ENCODE results near the gene KCNQ1.

KCNQ1 gene

DNA sequence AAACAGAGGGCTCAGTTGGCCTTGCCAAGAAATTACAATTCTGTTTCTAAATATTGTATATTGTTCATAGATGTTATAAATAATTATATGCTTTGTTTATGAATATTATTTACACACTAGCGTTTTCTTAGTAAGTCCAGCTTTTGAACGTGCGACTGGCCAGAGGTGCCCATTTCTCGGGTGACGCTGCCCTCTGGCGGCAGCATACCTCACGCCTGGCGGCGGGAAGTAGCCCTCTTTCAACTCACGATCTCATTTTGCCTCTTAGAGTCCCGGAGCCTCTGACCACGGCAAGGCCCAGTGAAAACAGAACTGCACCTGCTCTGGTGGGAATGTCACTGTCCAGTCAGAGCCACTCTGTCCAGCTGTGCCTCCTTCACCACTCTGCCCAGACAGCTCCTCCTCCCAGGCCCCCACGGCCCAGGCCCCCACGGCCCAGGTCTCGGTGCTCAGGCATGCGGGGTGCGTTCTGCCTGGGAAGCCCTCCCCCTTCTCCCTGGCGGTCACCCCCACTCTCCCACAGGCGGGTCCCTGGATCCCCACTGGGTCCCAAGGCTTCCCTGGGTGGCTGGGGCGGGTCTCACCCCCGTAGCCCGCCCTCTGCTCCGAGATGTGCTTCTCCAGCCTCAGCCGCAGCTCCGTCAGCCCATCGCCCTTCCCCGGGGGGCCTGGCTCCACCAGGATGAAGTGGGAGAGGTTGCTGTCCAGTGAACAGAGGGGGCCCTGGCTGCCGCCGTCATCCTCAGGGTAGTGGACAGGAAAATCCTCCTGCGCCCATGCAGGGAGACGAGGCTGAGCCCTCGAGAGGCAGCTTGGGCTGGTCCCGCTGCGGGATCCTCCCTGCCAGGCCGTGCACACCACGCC is 24.9 kb upstream of the KCNQ1 start:
- Mint-ChIP-seq H3K9me3 (no peaks in the 10 kb centered on the region), H3K27me3 (no peaks in the 10 kb centered on the region), H3K36me3 (no peaks in the 10 kb centered on the region), H3K4me1 (no peaks in the 10 kb centered on the region), H3K27ac (peak overlapping the region; percentile 35), H3K4me3 (no peak overlapping the region)

DNA sequence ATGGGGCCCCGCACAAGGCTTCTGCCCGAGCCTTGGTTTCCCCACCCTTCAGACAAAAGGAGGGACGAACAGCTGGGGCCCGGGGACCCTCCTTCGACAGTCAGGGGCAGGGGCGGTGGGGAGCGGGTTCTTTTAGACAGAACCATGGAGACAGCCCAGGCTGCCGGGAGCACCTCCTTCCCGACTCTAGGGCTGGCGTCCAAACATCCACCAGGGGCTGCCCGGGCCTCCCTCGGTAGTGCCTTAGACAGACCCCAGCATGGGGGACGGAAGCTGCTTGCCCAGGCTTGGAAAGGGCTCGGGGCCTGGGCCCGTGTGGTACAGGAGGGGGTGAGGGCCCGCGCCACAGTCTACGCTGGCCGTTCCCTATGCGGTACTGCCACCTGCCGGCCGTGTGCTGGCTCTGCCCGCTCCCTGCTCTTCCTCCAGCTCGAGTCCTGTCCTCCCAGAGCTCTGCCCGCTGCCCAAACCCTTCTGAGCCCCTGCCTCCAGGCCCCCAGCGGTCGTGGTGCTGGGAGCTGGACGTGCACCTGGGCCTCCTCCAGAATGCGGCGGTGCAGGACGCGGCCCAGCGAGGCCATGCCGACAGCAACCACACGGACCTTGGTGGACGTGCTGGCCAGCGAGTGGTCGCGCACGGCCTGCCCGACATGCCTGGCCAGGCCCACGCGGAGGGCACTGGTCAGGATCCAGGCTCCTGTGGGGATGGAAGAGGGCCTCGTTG is 24.1 kb upstream of the KCNQ1 start:
- H3K36me3 Mint-ChIP-seq: no peaks in the 10 kb centered on the region
- no peak overlapping the region for H3K27ac Mint-ChIP-seq
- H3K4me1 Mint-ChIP-seq: no peaks in the 10 kb centered on the region
- H3K4me3 Mint-ChIP-seq: no peak overlapping the region
- H3K9me3 Mint-ChIP-seq: no peaks in the 10 kb centered on the region
- H3K27me3 Mint-ChIP-seq: no peaks in the 10 kb centered on the region

DNA sequence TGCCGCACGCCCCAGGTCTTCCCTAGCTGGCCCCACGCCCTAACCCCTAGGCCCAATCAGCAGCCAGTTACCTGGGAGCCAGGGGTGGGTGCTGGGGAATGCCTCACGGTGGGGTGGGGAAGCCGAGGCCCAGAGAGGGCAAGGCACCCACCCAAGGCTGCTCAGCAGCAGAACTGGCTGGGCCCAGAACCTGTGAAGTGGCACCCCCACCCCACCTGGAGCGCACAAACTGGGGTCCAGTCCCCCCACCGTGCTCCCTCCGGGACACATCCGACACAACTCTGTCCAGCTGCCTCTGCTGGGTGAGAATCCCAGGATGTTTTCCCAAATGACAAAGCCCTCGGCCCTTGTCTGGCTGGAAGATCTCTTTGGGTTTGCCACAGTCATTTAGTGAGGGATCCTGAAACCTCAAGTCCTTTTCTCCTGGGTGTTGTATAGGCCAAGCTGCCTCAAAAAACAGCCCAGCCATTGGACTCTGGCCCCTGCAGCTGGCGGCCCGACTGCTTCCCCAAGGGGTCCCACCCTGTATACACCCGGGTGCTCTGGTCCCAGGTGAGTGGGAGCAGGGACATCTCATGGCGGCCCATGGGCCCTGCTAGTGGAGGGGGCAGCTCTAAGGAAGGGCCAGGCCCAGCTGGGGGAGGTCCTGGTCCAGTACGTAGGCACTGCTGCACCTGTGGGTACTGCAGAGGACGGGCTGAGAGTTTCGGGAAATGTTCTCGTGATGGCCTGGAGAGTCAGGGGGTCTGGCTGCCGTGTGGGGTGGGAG is 23.4 kb upstream of the KCNQ1 start:
- no peaks in the 10 kb centered on the region for H3K27me3 Mint-ChIP-seq
- H3K4me3 Mint-ChIP-seq: no peak overlapping the region
- H3K9me3 Mint-ChIP-seq: no peaks in the 10 kb centered on the region
- no peaks in the 10 kb centered on the region for H3K36me3 Mint-ChIP-seq
- no peaks in the 10 kb centered on the region for H3K4me1 Mint-ChIP-seq
- no peak overlapping the region for H3K27ac Mint-ChIP-seq

DNA sequence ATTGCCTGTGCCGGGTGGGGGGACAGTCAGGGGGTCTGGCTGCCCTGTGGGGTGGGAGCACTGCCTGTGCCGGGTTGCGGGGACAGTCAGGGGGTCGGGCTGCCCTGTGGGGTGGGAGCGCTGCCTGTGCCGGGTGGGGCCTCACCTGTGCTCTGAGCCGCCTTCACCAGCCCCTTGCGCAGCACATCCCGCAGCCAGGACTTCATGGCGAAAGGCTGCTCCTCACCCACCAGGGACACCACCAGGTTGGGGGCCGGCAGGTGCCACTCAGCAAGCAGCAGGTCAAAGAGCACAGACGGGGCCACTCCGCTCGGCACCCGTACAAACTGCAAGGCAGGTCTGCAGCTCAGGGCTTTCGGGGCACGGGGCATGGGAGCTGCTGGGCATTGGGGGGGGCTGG is 22.8 kb upstream of the KCNQ1 start:
- H3K27ac Mint-ChIP-seq: no peak overlapping the region

DNA sequence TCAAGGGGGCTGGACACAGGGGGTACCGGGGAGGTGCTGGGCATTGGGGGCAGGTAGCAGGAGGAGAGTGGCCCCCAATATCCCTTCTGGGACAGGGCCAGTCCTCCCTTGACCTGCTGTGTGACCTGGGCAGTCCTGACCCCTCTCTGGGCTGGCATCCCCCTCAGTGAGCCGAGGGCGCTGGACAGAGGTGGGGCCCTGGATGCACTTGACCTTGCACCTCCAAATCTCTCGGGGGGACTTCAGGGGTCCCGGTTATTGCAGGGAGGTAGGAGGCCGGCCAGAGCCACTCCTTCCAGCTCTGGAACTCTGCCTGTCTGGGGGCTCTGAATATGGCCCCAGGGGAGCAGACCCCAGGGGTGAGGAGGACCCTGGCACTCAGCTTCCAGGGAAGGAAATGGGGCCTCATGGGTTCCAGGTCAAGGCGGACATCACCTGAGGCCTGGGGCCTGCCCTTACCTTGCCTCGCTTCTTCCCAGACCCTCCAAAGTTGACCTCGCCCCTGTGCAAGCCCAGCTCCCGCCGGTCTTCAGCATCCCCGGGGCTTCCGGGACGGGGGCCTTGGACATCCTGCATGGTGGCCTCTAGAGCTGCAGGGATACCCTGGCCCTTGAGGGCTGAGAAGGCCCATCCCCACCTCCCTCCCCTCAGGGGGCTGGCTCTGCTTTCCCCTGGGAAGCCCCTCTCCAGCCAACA is 22.2 kb upstream of the KCNQ1 start:
- Mint-ChIP-seq H3K36me3 (no peaks in the 10 kb centered on the region), H3K27me3 (no peaks in the 10 kb centered on the region), H3K9me3 (no peaks in the 10 kb centered on the region), H3K4me1 (no peaks in the 10 kb centered on the region), H3K4me3 (no peak overlapping the region), H3K27ac (no peak overlapping the region)

More for the DNA sequence above, 22.8 kb upstream of the KCNQ1 start:
- Mint-ChIP-seq H3K9me3 (no peaks in the 10 kb centered on the region), H3K4me1 (no peaks in the 10 kb centered on the region), H3K27me3 (no peaks in the 10 kb centered on the region), H3K4me3 (no peak overlapping the region), H3K36me3 (no peaks in the 10 kb centered on the region)

DNA sequence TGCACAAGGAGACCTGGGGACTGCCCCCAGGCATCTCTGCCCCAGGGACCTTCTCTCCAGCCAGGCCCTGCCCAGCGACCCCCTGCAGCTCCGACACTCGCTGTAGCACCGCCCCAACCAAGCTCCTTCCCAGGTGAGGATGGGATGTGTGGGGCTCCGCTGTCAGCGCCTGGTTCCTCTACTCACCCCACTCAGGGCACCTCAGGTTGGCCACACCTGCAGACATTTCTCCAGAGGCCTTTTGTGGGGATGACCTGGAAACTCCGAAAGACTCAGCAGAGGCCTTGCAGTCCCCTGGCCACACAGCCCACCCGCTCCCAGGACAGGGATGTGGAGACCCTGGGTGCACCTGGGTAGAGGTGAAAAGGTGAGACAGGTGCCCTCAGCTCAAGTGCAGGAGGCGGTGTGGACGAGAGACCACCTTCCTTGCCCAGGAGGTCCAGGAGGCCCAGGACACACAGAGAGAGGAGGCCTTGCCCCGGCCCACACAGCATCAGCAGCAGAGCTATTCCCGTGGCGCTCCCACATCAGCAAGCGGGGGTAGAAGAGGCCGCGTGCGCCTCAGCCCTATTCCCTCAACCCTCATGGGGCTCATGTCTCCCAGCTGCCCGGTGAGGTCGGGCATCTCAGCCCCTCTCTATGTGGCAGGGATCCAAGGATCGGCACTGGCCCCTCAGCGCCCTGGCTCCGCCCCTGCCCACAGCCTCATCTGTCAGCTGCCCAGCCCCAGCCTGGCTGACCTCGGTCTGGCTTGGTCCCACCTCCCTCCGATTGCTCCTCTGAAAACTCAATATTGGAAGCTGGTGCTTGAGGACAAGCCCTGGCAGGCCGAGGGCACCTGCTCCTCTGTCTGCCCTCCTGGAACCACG is 21.4 kb upstream of the KCNQ1 start:
- H3K27me3 Mint-ChIP-seq: no peaks in the 10 kb centered on the region
- no peak overlapping the region for H3K4me3 Mint-ChIP-seq
- no peaks in the 10 kb centered on the region for H3K36me3 Mint-ChIP-seq
- no peaks in the 10 kb centered on the region for H3K9me3 Mint-ChIP-seq
- H3K4me1 Mint-ChIP-seq: no peaks in the 10 kb centered on the region
- no peak overlapping the region for H3K27ac Mint-ChIP-seq

DNA sequence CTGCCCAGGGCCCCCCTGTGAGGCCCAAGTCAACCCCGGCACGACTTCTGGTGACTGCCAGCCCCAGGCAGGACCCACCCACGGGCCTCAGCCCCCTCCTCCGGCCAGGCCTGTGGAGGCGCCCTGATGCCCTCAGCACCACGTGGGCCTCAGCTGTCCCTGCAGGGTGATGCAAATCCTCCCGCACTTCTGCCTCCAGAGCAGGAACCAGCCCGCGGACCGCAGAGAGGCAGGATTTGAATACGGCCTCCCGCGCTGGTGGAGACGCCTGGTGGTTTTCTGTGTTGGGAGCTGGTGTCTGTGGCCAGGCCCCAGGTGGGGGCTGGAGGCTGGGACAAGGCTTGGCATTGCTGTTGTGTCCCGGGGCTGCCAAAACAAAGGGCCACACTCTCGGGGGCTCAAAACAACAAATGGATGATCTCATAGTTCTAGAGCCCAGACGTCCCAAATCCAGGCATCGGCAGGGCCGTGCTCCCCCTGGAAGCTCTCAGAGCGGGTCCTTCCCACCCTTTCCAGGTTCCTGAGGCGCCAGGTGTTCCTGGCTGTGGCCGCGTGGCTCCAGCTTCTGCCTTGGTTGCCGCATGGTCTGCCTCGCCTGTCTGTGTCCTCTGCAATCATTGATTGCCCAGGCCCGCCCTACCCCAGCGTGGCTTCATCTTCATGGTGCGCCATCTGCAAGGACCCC is 19.9 kb upstream of the KCNQ1 start:
- H3K27ac Mint-ChIP-seq: no peak overlapping the region
- H3K9me3 Mint-ChIP-seq: no peaks in the 10 kb centered on the region
- H3K4me1 Mint-ChIP-seq: no peaks in the 10 kb centered on the region
- H3K36me3 Mint-ChIP-seq: no peaks in the 10 kb centered on the region
- no peak overlapping the region for H3K4me3 Mint-ChIP-seq
- no peaks in the 10 kb centered on the region for H3K27me3 Mint-ChIP-seq

DNA sequence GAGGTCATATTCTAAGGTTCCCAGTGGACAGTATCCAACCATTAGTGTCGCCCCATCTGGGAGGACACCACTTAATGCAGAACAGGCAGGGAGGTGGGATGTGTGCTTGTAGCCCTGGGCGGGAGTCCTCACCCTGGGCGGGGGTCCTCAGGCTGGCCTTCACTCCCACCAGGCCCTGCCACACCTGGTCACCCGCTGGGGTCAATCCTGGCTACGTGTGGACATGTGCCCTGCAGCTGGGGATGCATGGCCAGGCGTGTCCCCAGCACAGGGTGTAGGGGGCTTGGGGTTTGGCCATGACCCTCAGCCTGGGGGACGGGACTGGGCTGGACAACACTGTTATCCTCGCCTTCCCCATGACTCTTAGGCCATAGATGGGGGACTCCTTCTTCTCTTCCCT is 19.3 kb upstream of the KCNQ1 start:
- no peaks in the 10 kb centered on the region for H3K9me3 Mint-ChIP-seq
- no peaks in the 10 kb centered on the region for H3K36me3 Mint-ChIP-seq
- H3K27me3 Mint-ChIP-seq: no peaks in the 10 kb centered on the region
- H3K4me3 Mint-ChIP-seq: no peak overlapping the region
- no peaks in the 10 kb centered on the region for H3K4me1 Mint-ChIP-seq
- H3K27ac Mint-ChIP-seq: no peak overlapping the region

DNA sequence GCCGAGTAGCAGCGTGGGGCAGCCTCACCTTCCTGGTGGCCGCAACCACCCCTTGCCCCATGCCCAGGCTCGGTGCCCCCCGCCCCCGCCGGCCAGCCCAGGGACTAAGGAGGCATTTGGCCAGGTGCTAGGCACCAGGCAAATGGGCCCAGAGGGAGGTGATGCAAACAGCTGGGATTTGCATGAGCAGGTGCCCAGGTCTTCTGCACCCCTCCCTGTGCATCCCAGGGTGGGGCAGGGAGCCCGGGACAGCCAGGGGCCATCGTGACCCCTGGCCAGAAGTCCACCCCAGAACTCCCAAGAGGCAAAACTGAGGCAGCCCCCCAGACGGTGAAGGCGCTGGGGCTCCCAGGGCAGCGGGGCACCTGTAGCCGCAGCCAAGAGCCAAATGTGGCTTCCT is 18.6 kb upstream of the KCNQ1 start:
- H3K36me3 Mint-ChIP-seq: no peaks in the 10 kb centered on the region
- H3K9me3 Mint-ChIP-seq: no peaks in the 10 kb centered on the region
- H3K4me3 Mint-ChIP-seq: no peak overlapping the region
- H3K27me3 Mint-ChIP-seq: no peaks in the 10 kb centered on the region
- no peak overlapping the region for H3K27ac Mint-ChIP-seq
- H3K4me1 Mint-ChIP-seq: no peaks in the 10 kb centered on the region

DNA sequence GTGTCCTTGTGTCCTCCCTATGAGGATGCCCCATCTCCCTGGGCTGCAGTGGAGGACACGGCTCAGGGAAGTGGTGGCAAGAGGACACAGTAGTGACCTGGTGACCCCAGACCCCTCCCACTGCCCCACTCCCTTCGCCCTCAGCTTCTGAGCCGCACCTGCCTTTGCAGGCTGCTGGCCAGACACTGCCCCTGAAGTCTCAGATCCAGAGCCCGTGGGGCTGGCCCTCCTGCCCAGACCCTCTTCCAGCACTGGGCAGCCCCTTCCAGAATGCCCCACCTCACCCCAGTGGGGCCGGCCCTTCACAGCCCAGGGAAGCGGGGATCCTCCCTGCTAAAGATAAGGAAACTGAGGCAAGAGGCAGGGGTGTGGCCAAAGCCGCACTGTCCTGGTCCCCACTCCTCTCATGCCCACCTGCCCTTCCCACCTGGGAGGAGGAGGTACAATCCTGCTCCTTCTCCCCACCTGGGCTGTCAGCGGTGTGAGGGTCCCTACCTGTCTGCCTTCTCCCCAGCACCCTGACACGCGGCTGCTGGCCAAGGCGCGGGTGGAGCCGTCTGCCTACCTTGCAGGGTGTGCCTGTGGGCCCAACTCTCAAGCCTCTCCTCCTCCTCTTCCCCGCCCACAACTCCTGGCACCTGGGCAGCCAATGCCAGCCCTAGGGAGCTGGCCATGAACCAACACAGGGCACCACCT is 17.8 kb upstream of the KCNQ1 start:
- Mint-ChIP-seq H3K36me3 (no peaks in the 10 kb centered on the region), H3K27ac (no peak overlapping the region), H3K27me3 (no peaks in the 10 kb centered on the region), H3K4me3 (no peak overlapping the region), H3K4me1 (no peaks in the 10 kb centered on the region), H3K9me3 (no peaks in the 10 kb centered on the region)

DNA sequence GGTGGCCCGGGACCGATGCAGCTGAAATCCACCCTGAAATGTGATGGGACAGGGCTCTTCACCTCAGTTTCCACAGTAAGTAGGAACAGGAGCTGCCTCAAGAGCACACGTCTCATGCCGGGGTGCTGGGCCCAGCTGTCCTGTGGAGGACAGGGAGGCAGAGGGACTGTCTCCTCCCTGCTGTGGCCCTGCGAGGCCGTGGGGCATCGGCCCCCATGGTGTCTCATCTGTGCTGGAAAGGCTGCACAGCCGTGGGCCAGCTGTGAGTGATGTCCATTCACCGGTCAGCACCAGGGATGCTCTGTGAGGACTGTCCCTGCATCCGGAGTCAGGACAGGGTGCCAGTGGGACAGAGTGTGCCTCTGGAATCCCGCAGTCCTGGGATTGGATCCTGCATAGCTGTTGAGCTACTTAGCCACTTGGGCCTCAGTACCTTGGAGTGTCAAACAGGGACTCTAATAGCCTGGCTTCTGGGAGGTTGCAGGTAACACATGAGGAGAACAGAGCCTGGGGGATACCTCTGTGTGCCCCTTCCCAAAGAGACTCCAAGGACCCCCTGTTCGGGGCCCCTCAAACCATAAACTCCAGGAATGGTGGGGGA is 17.0 kb upstream of the KCNQ1 start:
- Mint-ChIP-seq H3K27ac (no peak overlapping the region), H3K36me3 (no peaks in the 10 kb centered on the region), H3K4me3 (no peak overlapping the region), H3K4me1 (no peaks in the 10 kb centered on the region), H3K9me3 (no peaks in the 10 kb centered on the region), H3K27me3 (no peaks in the 10 kb centered on the region)

DNA sequence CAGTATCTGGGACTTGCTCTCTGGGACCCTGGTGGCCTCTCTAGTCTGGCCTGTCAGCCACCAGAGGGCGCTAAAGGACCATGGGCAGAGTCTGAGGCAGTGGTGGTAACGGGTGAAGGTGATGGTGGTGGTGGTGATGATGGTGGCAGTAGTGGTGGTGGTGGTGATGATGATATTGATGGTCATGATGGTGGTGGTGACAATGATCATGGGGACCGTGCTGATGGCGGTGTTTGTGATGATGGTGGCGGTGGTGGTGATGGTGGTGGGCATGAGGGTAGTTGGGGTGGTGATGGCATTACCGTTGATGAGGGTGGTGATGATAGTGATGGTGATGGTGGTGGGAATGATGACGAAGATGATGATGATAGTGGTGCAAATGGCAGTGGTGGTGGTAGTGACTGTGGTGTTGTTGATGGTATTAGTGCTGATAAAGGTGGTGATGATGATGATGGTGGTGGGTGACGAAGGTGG is 16.4 kb upstream of the KCNQ1 start:
- no peak overlapping the region for H3K4me3 Mint-ChIP-seq
- H3K36me3 Mint-ChIP-seq: no peaks in the 10 kb centered on the region
- no peak overlapping the region for H3K27ac Mint-ChIP-seq
- H3K4me1 Mint-ChIP-seq: no peaks in the 10 kb centered on the region
- H3K27me3 Mint-ChIP-seq: no peaks in the 10 kb centered on the region
- H3K9me3 Mint-ChIP-seq: no peaks in the 10 kb centered on the region

DNA sequence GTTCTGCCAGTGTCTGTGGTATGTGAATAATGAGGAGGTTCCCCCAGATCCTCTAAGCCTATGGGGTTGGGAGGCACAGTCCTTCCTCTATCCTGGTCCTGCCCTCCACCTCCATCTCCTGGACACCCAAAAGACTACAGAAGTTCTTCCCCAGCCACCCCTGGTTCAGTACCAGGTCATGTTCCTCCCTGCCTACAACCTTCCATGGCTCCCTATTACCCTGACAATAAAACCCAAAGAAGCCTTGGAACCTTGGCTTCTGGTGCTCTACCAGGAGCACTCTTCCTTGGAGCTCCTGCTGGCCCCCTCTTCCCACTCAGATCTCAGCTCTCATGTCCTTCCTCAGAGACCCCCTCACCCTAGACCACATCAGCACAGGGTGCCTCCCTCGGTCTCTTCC is 13.4 kb upstream of the KCNQ1 start:
- H3K27ac Mint-ChIP-seq: no peak overlapping the region
- no peak overlapping the region for H3K4me3 Mint-ChIP-seq
- no peaks in the 10 kb centered on the region for H3K36me3 Mint-ChIP-seq
- H3K27me3 Mint-ChIP-seq: no peaks in the 10 kb centered on the region
- H3K9me3 Mint-ChIP-seq: no peaks in the 10 kb centered on the region
- no peaks in the 10 kb centered on the region for H3K4me1 Mint-ChIP-seq

All from activated naive CD4-positive, alpha-beta T cell treated with anti-CD3 and anti-CD28 coated beads, Interleukin-2, amount 50 U/mL, for 24 hours (primary cell).